HepG2 (cell line): ENCODE results near the gene SMARCD1. TPM values are rescaled to one million over a fixed set of nuclear protein-coding genes. Genes with fewer than 3 reads are reported as not detected.
A peak's percentile ranks its signal among the peaks of the same experiment; 100 is the strongest.

Experiments used
- ARNT ChIP-seq: fragments of 450-650 bp; IDR thresholded peaks from 2 replicates; pipeline ENCODE4 v1.6.1; 2017
- FLYWCH1 ChIP-seq: sonication (generic); formaldehyde crosslinking; IDR thresholded peaks from 2 replicates; pipeline ENCODE4 v1.8.1; 2023; ENCODE audit warnings: mild to moderate bottlenecking, missing genetic modification reagents
- FOXA1 ChIP-seq, 2 experiments: fragments of 450-650 bp in 1 of 2; sonication (generic) in 1 of 2; formaldehyde crosslinking in 1 of 2; IDR thresholded peaks; 2 replicates each; pipeline versions ENCODE4 v1.4.0 to v1.6.1; 2016 to 2020; ENCODE audit warnings: missing genetic modification reagents in 1 of 2
- HDAC2 ChIP-seq: sonication (generic); formaldehyde crosslinking; IDR thresholded peaks from 2 replicates; pipeline ENCODE4 v1.4.0; 2020; ENCODE audit warnings: missing genetic modification reagents
- HNRNPH1 ChIP-seq: fragments of 200-400 bp; formaldehyde crosslinking; optimal IDR thresholded peaks from 2 replicates; pipeline ENCODE3; 2017; ENCODE audit warnings: mild to moderate bottlenecking, low read depth, low read length
- KDM5A ChIP-seq: fragments of 200-600 bp; sonication (generic); IDR thresholded peaks from 2 replicates; pipeline ENCODE4 v1.7.0; 2018; ENCODE audit warnings: antibody characterized with exemption, mild to moderate bottlenecking, low read length, borderline replicate concordance
- KLF15 ChIP-seq: sonication (generic); formaldehyde crosslinking; IDR thresholded peaks from 2 replicates; pipeline ENCODE4 v1.8.1; 2023; ENCODE audit warnings: borderline replicate concordance, mild to moderate bottlenecking, inconsistent platforms, missing genetic modification reagents, mixed read lengths
- KLF9 ChIP-seq: IDR thresholded peaks from 2 replicates; pipeline ENCODE4 v1.6.1; 2016; ENCODE audit warnings: low read depth
- MIER3 ChIP-seq: IDR thresholded peaks from 2 replicates; pipeline ENCODE4 v1.6.1; 2016; ENCODE audit warnings: missing compliant biosample characterization, borderline replicate concordance
- MTF1 ChIP-seq: sonication (generic); formaldehyde crosslinking; IDR thresholded peaks from 2 replicates; pipeline ENCODE4 v1.5.0; 2020; ENCODE audit warnings: missing genetic modification reagents
- PHF20 ChIP-seq: sonication (generic); formaldehyde crosslinking; IDR thresholded peaks from 2 replicates; pipeline ENCODE4 v1.5.0; 2020; ENCODE audit warnings: mild to moderate bottlenecking, missing genetic modification reagents
- PTBP1 ChIP-seq: fragments of 200-400 bp; formaldehyde crosslinking; IDR thresholded peaks from 2 replicates; pipeline ENCODE4 v1.6.1; 2018; ENCODE audit warnings: low read length, low read depth; ENCODE audit not compliant: poor library complexity, severe bottlenecking
- SP1 ChIP-seq, 2 experiments: fragments of 450-650 bp in 1 of 2; sonication (generic) in 1 of 2; formaldehyde crosslinking in 1 of 2; IDR thresholded peaks; 2 replicates each; pipeline versions ENCODE4 v1.4.0 to v1.6.1; 2016 to 2020; ENCODE audit warnings: missing genetic modification reagents in 1 of 2
- XRCC5 ChIP-seq: fragments of 200-400 bp; formaldehyde crosslinking; optimal IDR thresholded peaks from 2 replicates; pipeline ENCODE3; 2017; ENCODE audit warnings: mild to moderate bottlenecking, low read length
- ZNF343 ChIP-seq: sonication (generic); formaldehyde crosslinking; IDR thresholded peaks from 2 replicates; pipeline ENCODE4 v1.4.0; 2020; ENCODE audit warnings: mild to moderate bottlenecking, missing genetic modification reagents
- ZNF615 ChIP-seq: sonication (generic); formaldehyde crosslinking; IDR thresholded peaks from 2 replicates; pipeline ENCODE4 v1.5.0; 2020; ENCODE audit warnings: mild to moderate bottlenecking, missing genetic modification reagents, borderline replicate concordance
- ZNF790 ChIP-seq: sonication (generic); formaldehyde crosslinking; IDR thresholded peaks from 2 replicates; pipeline ENCODE4 v1.8.0; 2022; ENCODE audit warnings: missing genetic modification reagents, mild to moderate bottlenecking, borderline replicate concordance
- polyA plus RNA-seq, 8 experiments: library from polyadenylated mRNA; depleted of rRNA in 3 of 8; stranded (reverse) in 7 of 8; unstranded in 1 of 8; fragments of >200 nt; fragmentation: Illumina TruSeq in 4 of 8; extraction: Trizol in 4 of 8; gene quantifications; 2 replicates each; pipeline versions ENCODE4 v1.2.1 to v1.2.3, GENCODE V29; 2011 to 2016; ENCODE audit warnings: low read depth in 4 of 8, missing spikeins in 1 of 8, mixed read lengths in 1 of 8; ENCODE audit not compliant: insufficient read depth in 1 of 8
- total RNA-seq, 5 experiments: library from RNA; depleted of rRNA; stranded (reverse); fragments of >200 nt; fragmentation: Illumina TruSeq; extraction: Trizol; gene quantifications; 2 replicates each; pipeline ENCODE4 v1.2.3, GENCODE V29; 2016; ENCODE audit warnings: low read depth in 1 of 5
- TF ChIP-seq, protein P1 (sequence below): sonication (generic); formaldehyde crosslinking; IDR thresholded peaks from 2 replicates; pipeline ENCODE4 v1.8.1; 2022; ENCODE audit warnings: low read depth, mild to moderate bottlenecking, missing genetic modification reagents
- TF ChIP-seq, protein P2 (sequence below): sonication (generic); formaldehyde crosslinking; IDR thresholded peaks from 2 replicates; pipeline ENCODE4 v1.4.0; 2020; ENCODE audit warnings: missing genetic modification reagents
- TF ChIP-seq, protein P3 (sequence below): sonication (generic); formaldehyde crosslinking; IDR thresholded peaks from 2 replicates; pipeline ENCODE4 v1.4.0; 2020; ENCODE audit warnings: mild to moderate bottlenecking, missing genetic modification reagents
- TF ChIP-seq, protein P4 (sequence below): conservative IDR thresholded peaks from 2 replicates; pipeline ENCODE4 v1.6.1; 2018; ENCODE audit warnings: missing genetic modification reagents
- TF ChIP-seq, protein P5 (sequence below): sonication (generic); formaldehyde crosslinking; IDR thresholded peaks from 2 replicates; pipeline ENCODE4 v1.4.0; 2020; ENCODE audit warnings: missing genetic modification reagents

The SMARCD1 gene
- total and polyA plus RNA-seq, 2 of the 13 experiments (the other 11 are each of a cell fraction or from before 2014, with no cell fraction given), result 51.7 to 54.6 TPM

DNA sequence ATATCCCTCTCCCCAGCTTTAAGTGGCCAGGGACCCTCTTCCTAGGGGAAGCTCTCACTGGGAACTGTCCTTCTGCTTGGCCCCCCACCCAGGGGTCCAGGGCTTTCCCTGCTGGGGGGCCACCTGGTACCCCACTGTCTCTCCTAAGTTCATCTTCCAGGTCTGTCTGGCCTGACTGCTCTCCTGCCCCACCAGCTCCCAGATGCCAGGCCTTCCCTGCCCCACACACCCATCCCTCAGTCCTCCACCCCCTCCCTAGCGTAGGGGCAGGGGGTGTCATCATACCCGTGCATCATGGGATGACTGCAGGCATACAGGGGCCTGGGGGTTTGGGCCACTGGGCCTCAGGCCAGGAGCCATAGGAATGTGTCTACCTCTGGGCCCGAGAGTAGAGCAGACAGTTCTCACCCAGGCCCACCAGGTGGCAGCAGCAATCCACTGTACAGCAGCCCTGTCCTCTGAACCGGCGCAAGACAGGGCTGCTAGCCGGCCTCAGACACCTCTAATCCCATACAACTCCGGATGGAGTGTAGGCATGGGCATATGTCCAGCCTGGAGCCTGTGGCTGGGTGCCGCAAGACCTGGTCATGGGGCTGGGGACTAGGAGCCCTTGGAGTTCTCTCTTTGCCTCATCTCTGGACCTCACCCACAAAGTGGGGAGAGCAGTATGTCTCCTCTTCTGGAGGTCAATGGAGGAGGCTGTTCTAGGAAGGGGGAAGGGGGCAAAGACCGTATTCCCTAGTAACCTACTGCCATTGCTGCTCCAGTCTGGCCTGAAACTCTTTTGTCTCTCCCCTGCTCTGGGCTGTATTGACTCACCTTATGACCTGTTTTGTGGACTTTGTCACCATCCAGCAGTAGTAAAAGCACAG, 10.0 kb upstream of the SMARCD1 start (continued):
- TF ChIP-seq, protein P1, sequence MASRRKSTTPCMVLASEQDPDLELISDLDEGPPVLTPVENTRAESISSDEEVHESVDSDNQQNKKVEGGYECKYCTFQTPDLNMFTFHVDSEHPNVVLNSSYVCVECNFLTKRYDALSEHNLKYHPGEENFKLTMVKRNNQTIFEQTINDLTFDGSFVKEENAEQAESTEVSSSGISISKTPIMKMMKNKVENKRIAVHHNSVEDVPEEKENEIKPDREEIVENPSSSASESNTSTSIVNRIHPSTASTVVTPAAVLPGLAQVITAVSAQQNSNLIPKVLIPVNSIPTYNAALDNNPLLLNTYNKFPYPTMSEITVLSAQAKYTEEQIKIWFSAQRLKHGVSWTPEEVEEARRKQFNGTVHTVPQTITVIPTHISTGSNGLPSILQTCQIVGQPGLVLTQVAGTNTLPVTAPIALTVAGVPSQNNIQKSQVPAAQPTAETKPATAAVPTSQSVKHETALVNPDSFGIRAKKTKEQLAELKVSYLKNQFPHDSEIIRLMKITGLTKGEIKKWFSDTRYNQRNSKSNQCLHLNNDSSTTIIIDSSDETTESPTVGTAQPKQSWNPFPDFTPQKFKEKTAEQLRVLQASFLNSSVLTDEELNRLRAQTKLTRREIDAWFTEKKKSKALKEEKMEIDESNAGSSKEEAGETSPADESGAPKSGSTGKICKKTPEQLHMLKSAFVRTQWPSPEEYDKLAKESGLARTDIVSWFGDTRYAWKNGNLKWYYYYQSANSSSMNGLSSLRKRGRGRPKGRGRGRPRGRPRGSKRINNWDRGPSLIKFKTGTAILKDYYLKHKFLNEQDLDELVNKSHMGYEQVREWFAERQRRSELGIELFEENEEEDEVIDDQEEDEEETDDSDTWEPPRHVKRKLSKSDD, result peak; percentile 55; the same call in 1 of the 2 replicates
- TF ChIP-seq MIER3 (CRISPR knock-in tag) (peak; percentile 58; the same call in 1 of the 2 replicates), ZNF790 (CRISPR knock-in tag) (no peak), PTBP1 (no peak), HDAC2 (CRISPR knock-in tag) (no peak), ZNF615 (no peak), PHF20 (no peak), ARNT (no peak), ZNF343 (0 out of 2 replicates have a peak, but pooled peaks have one; percentile 59), KLF9 (0 out of 2 replicates have a peak, but pooled peaks have one; percentile 51), KLF15 (CRISPR knock-in tag) (no peak), FOXA1 (IDR thresholded peaks at IDR 0.05) (no peak), FOXA1 (CRISPR knock-in tag; IDR thresholded peaks at IDR 0.05) (no peak), HNRNPH1 (no peak), XRCC5 (peak; percentile 41), MTF1 (CRISPR knock-in tag) (no peak), FLYWCH1 (CRISPR knock-in tag) (no peak), KDM5A (no peak), SP1 (IDR thresholded peaks at IDR 0.05) (no peak), SP1 (CRISPR knock-in tag; IDR thresholded peaks at IDR 0.05) (no peak)
- TF ChIP-seq, protein P2, sequence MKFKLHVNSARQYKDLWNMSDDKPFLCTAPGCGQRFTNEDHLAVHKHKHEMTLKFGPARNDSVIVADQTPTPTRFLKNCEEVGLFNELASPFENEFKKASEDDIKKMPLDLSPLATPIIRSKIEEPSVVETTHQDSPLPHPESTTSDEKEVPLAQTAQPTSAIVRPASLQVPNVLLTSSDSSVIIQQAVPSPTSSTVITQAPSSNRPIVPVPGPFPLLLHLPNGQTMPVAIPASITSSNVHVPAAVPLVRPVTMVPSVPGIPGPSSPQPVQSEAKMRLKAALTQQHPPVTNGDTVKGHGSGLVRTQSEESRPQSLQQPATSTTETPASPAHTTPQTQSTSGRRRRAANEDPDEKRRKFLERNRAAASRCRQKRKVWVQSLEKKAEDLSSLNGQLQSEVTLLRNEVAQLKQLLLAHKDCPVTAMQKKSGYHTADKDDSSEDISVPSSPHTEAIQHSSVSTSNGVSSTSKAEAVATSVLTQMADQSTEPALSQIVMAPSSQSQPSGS (CRISPR knock-in tag), result no peak
- TF ChIP-seq, protein P3, sequence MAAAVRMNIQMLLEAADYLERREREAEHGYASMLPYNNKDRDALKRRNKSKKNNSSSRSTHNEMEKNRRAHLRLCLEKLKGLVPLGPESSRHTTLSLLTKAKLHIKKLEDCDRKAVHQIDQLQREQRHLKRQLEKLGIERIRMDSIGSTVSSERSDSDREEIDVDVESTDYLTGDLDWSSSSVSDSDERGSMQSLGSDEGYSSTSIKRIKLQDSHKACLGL, result no peak
- TF ChIP-seq, protein P4, sequence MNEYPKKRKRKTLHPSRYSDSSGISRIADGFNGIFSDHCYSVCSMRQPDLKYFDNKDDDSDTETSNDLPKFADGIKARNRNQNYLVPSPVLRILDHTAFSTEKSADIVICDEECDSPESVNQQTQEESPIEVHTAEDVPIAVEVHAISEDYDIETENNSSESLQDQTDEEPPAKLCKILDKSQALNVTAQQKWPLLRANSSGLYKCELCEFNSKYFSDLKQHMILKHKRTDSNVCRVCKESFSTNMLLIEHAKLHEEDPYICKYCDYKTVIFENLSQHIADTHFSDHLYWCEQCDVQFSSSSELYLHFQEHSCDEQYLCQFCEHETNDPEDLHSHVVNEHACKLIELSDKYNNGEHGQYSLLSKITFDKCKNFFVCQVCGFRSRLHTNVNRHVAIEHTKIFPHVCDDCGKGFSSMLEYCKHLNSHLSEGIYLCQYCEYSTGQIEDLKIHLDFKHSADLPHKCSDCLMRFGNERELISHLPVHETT, result no peak
- TF ChIP-seq, protein P5, sequence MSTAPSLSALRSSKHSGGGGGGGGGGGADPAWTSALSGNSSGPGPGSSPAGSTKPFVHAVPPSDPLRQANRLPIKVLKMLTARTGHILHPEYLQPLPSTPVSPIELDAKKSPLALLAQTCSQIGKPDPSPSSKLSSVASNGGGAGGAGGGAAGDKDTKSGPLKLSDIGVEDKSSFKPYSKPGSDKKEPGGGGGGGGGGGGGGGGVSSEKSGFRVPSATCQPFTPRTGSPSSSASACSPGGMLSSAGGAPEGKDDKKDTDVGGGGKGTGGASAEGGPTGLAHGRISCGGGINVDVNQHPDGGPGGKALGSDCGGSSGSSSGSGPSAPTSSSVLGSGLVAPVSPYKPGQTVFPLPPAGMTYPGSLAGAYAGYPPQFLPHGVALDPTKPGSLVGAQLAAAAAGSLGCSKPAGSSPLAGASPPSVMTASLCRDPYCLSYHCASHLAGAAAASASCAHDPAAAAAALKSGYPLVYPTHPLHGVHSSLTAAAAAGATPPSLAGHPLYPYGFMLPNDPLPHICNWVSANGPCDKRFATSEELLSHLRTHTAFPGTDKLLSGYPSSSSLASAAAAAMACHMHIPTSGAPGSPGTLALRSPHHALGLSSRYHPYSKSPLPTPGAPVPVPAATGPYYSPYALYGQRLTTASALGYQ, result no peak
